Activated naive CD8-positive, alpha-beta T cell treated with anti-CD3 and anti-CD28 coated beads for 36 hours (primary cell): Measurements from ENCODE around the gene CLDN4. TPM values are rescaled to one million over a fixed set of nuclear protein-coding genes. Genes with fewer than 3 reads are reported as not detected.
A peak's percentile ranks its signal among the peaks of the same experiment; 100 is the strongest.
"Not testable (repeated sequence)": the region's sequence is repeated elsewhere in the genome, so short reads cannot be mapped to it uniquely, and the experiment has no call there.

Source experiments
- DNase-seq: peaks from one replicate; pipeline ENCODE4 v3.0.0; 2021
- H3K27ac Mint-ChIP-seq: one replicate; pipeline ENCODE4 v1.8.0; 2022; ENCODE audit warnings: mild to moderate bottlenecking, moderate library complexity, mixed read lengths
- H3K27me3 Mint-ChIP-seq: one replicate; pipeline ENCODE4 v1.8.0; 2022; ENCODE audit warnings: mild to moderate bottlenecking, mixed read lengths
- H3K36me3 Mint-ChIP-seq: one replicate; pipeline ENCODE4 v1.8.0; 2021; ENCODE audit warnings: mild to moderate bottlenecking, mixed read lengths
- H3K4me1 Mint-ChIP-seq: one replicate; pipeline ENCODE4 v1.8.0; 2021; ENCODE audit warnings: mixed read lengths
- H3K4me3 Mint-ChIP-seq: one replicate; pipeline ENCODE4 v1.8.0; 2022; ENCODE audit warnings: mild to moderate bottlenecking, moderate library complexity, mixed read lengths
- H3K9me3 Mint-ChIP-seq: one replicate; pipeline ENCODE4 v1.8.0; 2022; ENCODE audit warnings: mixed read lengths
- total RNA-seq, 2 experiments: library from RNA; stranded (reverse); gene quantifications; one replicate each; pipeline ENCODE4 v1.2.3, GENCODE V29; 2021

The CLDN4 gene
- total RNA-seq, 2 experiments from 2014 or later = 0.12 to 0.33 TPM

- DNase-seq, H3K9me3 Mint-ChIP-seq, H3K4me3 Mint-ChIP-seq, H3K27ac Mint-ChIP-seq, H3K36me3 Mint-ChIP-seq, H3K27me3 Mint-ChIP-seq: not testable (repeated sequence)
- peaks cover 12% of the 10 kb centered on the region for H3K4me1 Mint-ChIP-seq
Observed at GRCh38 chr7:73845701-73846195, 15.0 kb downstream of the CLDN4 start.

DNA sequence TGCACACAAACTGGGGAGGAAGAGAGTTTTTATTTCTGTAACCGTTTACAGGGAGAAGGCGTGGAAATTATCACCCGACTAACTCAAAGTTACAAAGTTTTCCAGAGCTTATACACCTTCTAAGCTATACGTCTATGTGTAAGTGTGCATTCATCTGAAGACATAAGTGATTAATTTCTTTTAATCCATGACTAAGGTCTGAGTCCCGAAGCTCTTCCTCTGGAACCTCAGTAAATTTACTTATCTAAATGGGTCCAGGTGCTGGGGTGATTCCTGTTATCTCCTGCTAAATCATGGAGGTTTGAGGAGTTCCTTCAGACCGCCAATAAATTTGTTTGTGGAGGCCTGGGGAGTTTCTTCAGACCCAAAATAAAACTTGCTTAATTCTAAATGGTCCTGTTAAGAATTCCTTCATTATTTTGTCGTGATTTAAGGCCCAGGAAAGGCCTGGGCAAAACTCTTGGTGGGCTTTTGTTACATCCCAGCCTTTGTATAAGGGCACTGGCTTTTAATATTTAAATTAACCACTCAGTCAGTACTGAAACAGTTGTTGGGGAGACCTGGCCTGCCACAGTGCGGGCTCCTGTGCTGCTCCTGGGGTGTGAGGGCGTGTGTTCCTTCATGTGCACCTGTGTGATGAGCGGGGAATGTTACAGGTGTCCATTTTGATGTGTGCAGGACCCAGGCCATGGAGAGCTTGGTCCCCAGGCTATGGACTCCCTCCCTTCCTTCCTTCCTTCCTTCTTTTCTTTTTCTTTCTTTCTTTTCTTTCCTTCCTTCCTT, 17.3 kb downstream of the CLDN4 start:
- DNase-seq = no peak
- peaks cover 28% of the 10 kb centered on the region for H3K4me1 Mint-ChIP-seq
- H3K27ac Mint-ChIP-seq = no peak overlapping the region
- H3K36me3 Mint-ChIP-seq = no peaks in the 10 kb centered on the region
- no peaks in the 10 kb centered on the region for H3K9me3 Mint-ChIP-seq
- no peak overlapping the region for H3K4me3 Mint-ChIP-seq
- H3K27me3 Mint-ChIP-seq = peaks cover 17% of the 10 kb centered on the region

- no peaks in the 10 kb centered on the region for H3K9me3 Mint-ChIP-seq
- no peak for DNase-seq
- peak overlapping the region; percentile 29 for H3K27ac Mint-ChIP-seq
- no peak overlapping the region for H3K4me3 Mint-ChIP-seq
- H3K27me3 Mint-ChIP-seq = peaks cover 37% of the 10 kb centered on the region
- no peaks in the 10 kb centered on the region for H3K36me3 Mint-ChIP-seq
- H3K4me1 Mint-ChIP-seq = peaks cover 27% of the 10 kb centered on the region
Observed at GRCh38 chr7:73850781-73851207, 20.0 kb downstream of the CLDN4 start.

- no peaks in the 10 kb centered on the region for H3K36me3 Mint-ChIP-seq
Observed at GRCh38 chr7:73851410-73852338, 20.9 kb downstream of the CLDN4 start.

DNA sequence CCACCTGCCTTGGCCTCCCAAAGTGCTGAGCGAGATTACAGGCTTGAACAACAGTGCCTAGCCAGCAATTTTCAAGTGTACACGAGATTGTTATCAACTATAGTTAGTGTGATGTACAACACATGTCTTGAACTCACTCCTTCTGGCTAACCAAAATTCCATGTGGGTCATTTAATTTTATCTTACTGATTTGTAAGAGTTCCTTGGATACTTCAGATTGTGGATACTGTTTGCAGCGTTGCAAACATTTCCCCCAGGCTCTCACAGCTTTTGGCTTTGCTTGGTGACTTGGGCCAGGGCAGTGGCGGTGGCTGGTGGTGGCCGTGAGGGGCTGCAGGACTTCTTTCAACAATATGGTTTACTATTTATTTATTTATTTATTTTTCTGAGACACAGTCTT, 21.7 kb downstream of the CLDN4 start:
- Mint-ChIP-seq H3K4me3 (no peak overlapping the region), H3K4me1 (peaks cover 29% of the 10 kb centered on the region), H3K27ac (peak overlapping the region; percentile 11), H3K9me3 (no peaks in the 10 kb centered on the region), H3K27me3 (peaks cover 44% of the 10 kb centered on the region), H3K36me3 (no peaks in the 10 kb centered on the region)
- no peak for DNase-seq

More at GRCh38 chr7:73851410-73852338, 20.9 kb downstream of the CLDN4 start:
- peak; percentile 39 for DNase-seq
- no peaks in the 10 kb centered on the region for H3K9me3 Mint-ChIP-seq
- peak overlapping the region; percentile 70 for H3K27ac Mint-ChIP-seq
- H3K27me3 Mint-ChIP-seq = peaks cover 41% of the 10 kb centered on the region
- peaks cover 29% of the 10 kb centered on the region for H3K4me1 Mint-ChIP-seq
- no peak overlapping the region for H3K4me3 Mint-ChIP-seq

DNA sequence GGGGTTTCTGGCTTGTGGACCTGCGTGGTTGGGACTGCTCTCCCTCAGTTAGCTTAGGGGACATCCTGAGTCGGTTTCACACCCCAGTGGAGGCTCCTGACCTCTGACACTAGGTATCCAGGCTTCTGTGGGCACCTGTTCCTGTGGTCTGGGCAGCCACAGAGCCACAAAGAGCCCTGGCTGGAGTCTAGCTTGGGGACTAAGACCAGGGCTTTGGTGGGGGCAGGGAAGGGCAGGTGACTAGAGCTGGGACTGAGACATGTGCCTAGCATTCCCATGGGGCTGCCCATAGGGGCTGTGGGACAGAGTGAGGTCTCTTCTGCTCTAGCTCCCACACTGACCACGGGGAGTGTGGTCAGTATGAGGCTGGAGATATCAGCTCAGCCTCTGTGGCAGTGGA, 26.1 kb downstream of the CLDN4 start:
- Mint-ChIP-seq H3K4me3 (no peak overlapping the region), H3K4me1 (peaks cover 11% of the 10 kb centered on the region), H3K27ac (no peak overlapping the region)

GRCh38 chr7:73858807-73859206, 28.0 kb downstream of the CLDN4 start:
- H3K4me3 Mint-ChIP-seq = no peak overlapping the region
- H3K27me3 Mint-ChIP-seq = peaks cover 31% of the 10 kb centered on the region
- no peaks in the 10 kb centered on the region for H3K9me3 Mint-ChIP-seq

More for the DNA sequence above, 26.1 kb downstream of the CLDN4 start:
- H3K27me3 Mint-ChIP-seq = peaks cover 45% of the 10 kb centered on the region
- H3K36me3 Mint-ChIP-seq = no peaks in the 10 kb centered on the region
- no peaks in the 10 kb centered on the region for H3K9me3 Mint-ChIP-seq
- DNase-seq = no peak

DNA sequence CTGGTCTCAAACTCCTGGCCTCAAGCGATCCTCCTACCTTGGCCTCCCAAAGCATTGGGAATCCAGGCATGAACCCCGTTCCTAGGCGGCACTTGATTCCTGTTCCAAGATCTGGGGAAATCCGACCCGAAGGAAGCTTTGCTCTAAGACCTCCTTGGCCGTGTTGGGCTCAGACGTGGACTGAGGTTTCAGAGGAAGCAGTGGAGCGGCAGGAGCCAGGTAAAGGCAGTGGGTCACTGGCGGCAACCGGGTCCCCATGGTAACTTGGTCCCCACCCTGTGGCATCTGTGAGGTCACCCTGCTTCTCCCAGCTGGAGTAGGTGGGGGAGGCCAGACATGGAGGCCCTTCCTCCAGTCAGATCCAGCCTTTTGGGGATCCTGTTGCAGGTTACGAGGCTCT, 30.1 kb downstream of the CLDN4 start, which contains the start of gene TMEM270:
TSS of gene TMEM270 (plus strand) at position 301 of the 400 bp plus-strand sequence. CDS start at position 337, 36 bp downstream.
- H3K4me1 Mint-ChIP-seq = peaks cover 1% of the 10 kb centered on the region
- no peak within 1 kb of the TSS for H3K4me3 Mint-ChIP-seq
- DNase-seq = no peak
- H3K36me3 Mint-ChIP-seq = no peaks in the 10 kb centered on the region
- H3K9me3 Mint-ChIP-seq = no peaks in the 10 kb centered on the region
- H3K27ac Mint-ChIP-seq = no peak within 1 kb of the TSS
- peaks cover 16% of the 10 kb centered on the region for H3K27me3 Mint-ChIP-seq

More at GRCh38 chr7:73858807-73859206, 28.0 kb downstream of the CLDN4 start:
- H3K27ac Mint-ChIP-seq = no peak overlapping the region
- no peak for DNase-seq
- peaks cover 7% of the 10 kb centered on the region for H3K4me1 Mint-ChIP-seq
- H3K36me3 Mint-ChIP-seq = no peaks in the 10 kb centered on the region

- Mint-ChIP-seq H3K4me3 (no peak overlapping the region), H3K27ac (no peak overlapping the region), H3K36me3 (no peaks in the 10 kb centered on the region)
Observed at GRCh38 chr7:73861305-73861704, 30.5 kb downstream of the CLDN4 start.

GRCh38 chr7:73864981-73865711, 34.4 kb downstream of the CLDN4 start:
- no peak for DNase-seq
- Mint-ChIP-seq H3K27me3 (peaks cover 3% of the 10 kb centered on the region), H3K27ac (no peak overlapping the region), H3K4me3 (no peak overlapping the region), H3K9me3 (no peaks in the 10 kb centered on the region), H3K4me1 (no peaks in the 10 kb centered on the region), H3K36me3 (no peaks in the 10 kb centered on the region)

More at GRCh38 chr7:73861305-73861704, 30.5 kb downstream of the CLDN4 start:
- H3K9me3 Mint-ChIP-seq = no peaks in the 10 kb centered on the region
- H3K4me1 Mint-ChIP-seq = no peaks in the 10 kb centered on the region
- peaks cover 16% of the 10 kb centered on the region for H3K27me3 Mint-ChIP-seq
- no peak for DNase-seq

GRCh38 chr7:73865738-73866445, 35.1 kb downstream of the CLDN4 start:
- H3K36me3 Mint-ChIP-seq = no peaks in the 10 kb centered on the region

DNA sequence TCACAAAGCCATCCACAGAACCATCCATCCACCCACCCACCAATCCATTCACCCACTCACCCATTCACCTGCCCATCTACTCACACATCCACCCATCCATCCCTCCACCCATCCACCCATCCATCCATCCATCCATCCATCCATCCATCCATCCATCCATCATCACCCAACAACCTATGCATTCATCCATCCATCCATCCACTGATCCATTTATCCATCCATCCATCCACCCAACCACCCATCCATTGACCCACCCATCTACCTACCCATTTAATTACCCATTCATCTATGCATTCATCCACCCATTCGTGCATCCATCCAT, 35.6 kb downstream of the CLDN4 start:
- Mint-ChIP-seq H3K36me3 (no peaks in the 10 kb centered on the region), H3K4me1 (no peaks in the 10 kb centered on the region), H3K27ac (no peak overlapping the region), H3K27me3 (peaks cover 1% of the 10 kb centered on the region), H3K4me3 (no peak overlapping the region), H3K9me3 (no peaks in the 10 kb centered on the region)
- DNase-seq = no peak

More at GRCh38 chr7:73865738-73866445, 35.1 kb downstream of the CLDN4 start:
- Mint-ChIP-seq H3K27me3 (peaks cover 3% of the 10 kb centered on the region), H3K27ac (no peak overlapping the region), H3K4me1 (no peaks in the 10 kb centered on the region), H3K4me3 (no peak overlapping the region), H3K9me3 (no peaks in the 10 kb centered on the region)
- DNase-seq = no peak

GRCh38 chr7:73869011-73869798, 38.4 kb downstream of the CLDN4 start:
- Mint-ChIP-seq H3K27ac (no peak overlapping the region), H3K27me3 (no peaks in the 10 kb centered on the region), H3K9me3 (no peaks in the 10 kb centered on the region), H3K4me1 (no peaks in the 10 kb centered on the region), H3K4me3 (no peak overlapping the region), H3K36me3 (no peaks in the 10 kb centered on the region)
- DNase-seq = no peak
